Activated CD8-positive, alpha-beta memory T cell treated with anti-CD3 and anti-CD28 coated beads for 1 hour (primary cell): Measurements from ENCODE around the gene CNTNAP3.
"Not testable (repeated sequence)": the region's sequence is repeated elsewhere in the genome, so short reads cannot be mapped to it uniquely, and the experiment has no call there.

ENCODE experiments used
- DNase-seq, 2 donors: peaks; one replicate each; pipeline ENCODE4 v3.0.0-alpha.2; 2020; ENCODE audit warnings: low read depth in 1 of 2; ENCODE audit errors: extremely low read depth in 1 of 2

CNTNAP3 gene

GRCh38 chr9:39073537-39073936 is 214.4 kb downstream of the CNTNAP3 start:
- DNase-seq, result not testable (repeated sequence)

GRCh38 chr9:39067683-39068082 is 220.3 kb downstream of the CNTNAP3 start:
- not testable (repeated sequence) for DNase-seq

GRCh38 chr9:39062966-39063365 is 225.0 kb downstream of the CNTNAP3 start:
- DNase-seq, result not testable (repeated sequence)

- not testable (repeated sequence) for DNase-seq
Observed at GRCh38 chr9:39054453-39054852, 233.5 kb downstream of the CNTNAP3 start.

GRCh38 chr9:39046833-39047232 is 241.1 kb downstream of the CNTNAP3 start:
- not testable (repeated sequence) for DNase-seq

- DNase-seq, result not testable (repeated sequence)
Observed at GRCh38 chr9:39042352-39042803, 245.6 kb downstream of the CNTNAP3 start.

GRCh38 chr9:39041774-39042173 is 246.2 kb downstream of the CNTNAP3 start:
- not testable (repeated sequence) for DNase-seq

GRCh38 chr9:39039148-39039547 is 248.8 kb downstream of the CNTNAP3 start:
- DNase-seq, result not testable (repeated sequence)

GRCh38 chr9:39038221-39038620 is 249.7 kb downstream of the CNTNAP3 start:
- DNase-seq, result not testable (repeated sequence)

- not testable (repeated sequence) for DNase-seq
Observed at GRCh38 chr9:39033849-39034248, 254.1 kb downstream of the CNTNAP3 start.

GRCh38 chr9:39030204-39031019 is 257.6 kb downstream of the CNTNAP3 start:
- not testable (repeated sequence) for DNase-seq

GRCh38 chr9:39028855-39029254 is 259.1 kb downstream of the CNTNAP3 start:
- not testable (repeated sequence) for DNase-seq

- DNase-seq, result not testable (repeated sequence)
Observed at GRCh38 chr9:39028168-39028567, 259.8 kb downstream of the CNTNAP3 start.

- DNase-seq, result not testable (repeated sequence)
Observed at GRCh38 chr9:39025911-39026588, 261.9 kb downstream of the CNTNAP3 start.
